Activated CD4-positive, alpha-beta T cell treated with anti-CD3 and anti-CD28 coated beads for 4 hours (primary cell): ENCODE measurements around the gene KTN1.

Experiments
- DNase-seq, 2 donors: peaks; one replicate each; pipeline ENCODE4 v3.0.0-alpha.2; 2020

KTN1 gene

GRCh38 chr14:55614304-55614703 is 34.3 kb downstream of the KTN1 start:
- DNase-seq = no peak

GRCh38 chr14:55620277-55620676 is 40.3 kb downstream of the KTN1 start:
- DNase-seq = no peak

- DNase-seq = no peak
Measured at GRCh38 chr14:55620981-55621380, 41.0 kb downstream of the KTN1 start.

GRCh38 chr14:55621391-55621790 is 41.4 kb downstream of the KTN1 start:
- no peak for DNase-seq

- DNase-seq = no peak
Measured at GRCh38 chr14:55624913-55625312, 44.9 kb downstream of the KTN1 start.

- DNase-seq = no peak
Measured at GRCh38 chr14:55625481-55625880, 45.5 kb downstream of the KTN1 start.

GRCh38 chr14:55626131-55626530 is 46.1 kb downstream of the KTN1 start:
- no peak for DNase-seq

- DNase-seq = no peak
Measured at GRCh38 chr14:55628426-55628825, 48.4 kb downstream of the KTN1 start.

- no peak for DNase-seq
Measured at GRCh38 chr14:55638665-55639064, 58.7 kb downstream of the KTN1 start.

GRCh38 chr14:55641290-55641689 is 61.3 kb downstream of the KTN1 start:
- no peak for DNase-seq

- no peak for DNase-seq
Measured at GRCh38 chr14:55641954-55642353, 61.9 kb downstream of the KTN1 start.

- DNase-seq = no peak
Measured at GRCh38 chr14:55645145-55645544, 65.1 kb downstream of the KTN1 start.

GRCh38 chr14:55645845-55646832 is 66.1 kb downstream of the KTN1 start:
- no peak for DNase-seq

- DNase-seq = no peak
Measured at GRCh38 chr14:55650992-55651391, 71.0 kb downstream of the KTN1 start.

GRCh38 chr14:55654243-55654642 is 74.2 kb downstream of the KTN1 start:
- DNase-seq = no peak

GRCh38 chr14:55661029-55661428 is 81.0 kb downstream of the KTN1 start:
- no peak for DNase-seq

GRCh38 chr14:55662752-55663151 is 82.7 kb downstream of the KTN1 start:
- DNase-seq = no peak

- DNase-seq = no peak
Measured at GRCh38 chr14:55665067-55665675, 85.2 kb downstream of the KTN1 start.

GRCh38 chr14:55667801-55668200 is 87.8 kb downstream of the KTN1 start:
- no peak for DNase-seq

GRCh38 chr14:55671641-55672040 is 91.6 kb downstream of the KTN1 start:
- no peak for DNase-seq

- DNase-seq = no peak
Measured at GRCh38 chr14:55673048-55673447, 93.0 kb downstream of the KTN1 start.

- no peak for DNase-seq
Measured at GRCh38 chr14:55681096-55681495, 101.1 kb downstream of the KTN1 start.

- DNase-seq = no peak
Measured at GRCh38 chr14:55684956-55685584, 105.1 kb downstream of the KTN1 start.

- no peak for DNase-seq
Measured at GRCh38 chr14:55686713-55687112, 106.7 kb downstream of the KTN1 start.
